Psoas muscle (tissue), 8 donors: ENCODE results near the gene LONP2. TPM values are rescaled to one million over a fixed set of nuclear protein-coding genes. Genes with fewer than 3 reads are reported as not detected.

Experiments used
- ATAC-seq, 4 donors: fragments of 200-7000 bp; cut with Tn5 transposase; one replicate each; pipeline ENCODE4 v1.9.1; 2020; ENCODE audit warnings: moderate library complexity in 3 of 4, mild to moderate bottlenecking in 2 of 4
- DNase-seq, 2 donors: peaks; one replicate each; pipeline ENCODE4 v3.0.0-alpha.2; 2020
- H3K27ac ChIP-seq: fragments of 200-600 bp; one replicate; pipeline ENCODE4 v1.8.0; 2022
- H3K27me3 ChIP-seq, 3 donors: fragments of 200-600 bp in 1 of 3; one replicate each; pipeline versions ENCODE4 v1.6.1 to v1.8.0; 2013 to 2022; ENCODE audit warnings: low read length in 2 of 3, mild to moderate bottlenecking in 2 of 3, moderate library complexity in 1 of 3; ENCODE audit not compliant: insufficient read depth in 3 of 3
- H3K36me3 ChIP-seq, 2 donors: fragments of 200-600 bp in 1 of 2; one replicate each; pipeline versions ENCODE4 v1.6.1 to v1.8.0; 2013 to 2022; ENCODE audit warnings: low read depth in 1 of 2, mild to moderate bottlenecking in 1 of 2, moderate library complexity in 1 of 2; ENCODE audit not compliant: insufficient read depth in 1 of 2
- H3K4me1 ChIP-seq: fragments of 200-600 bp; one replicate; pipeline ENCODE4 v1.8.0; 2022
- H3K4me3 ChIP-seq: fragments of 200-600 bp; one replicate; pipeline ENCODE4 v1.8.0; 2022; ENCODE audit warnings: mild to moderate bottlenecking
- H3K9me3 ChIP-seq: fragments of 200-600 bp; one replicate; pipeline ENCODE4 v1.8.0; 2022
- WGBS, 3 donors: extraction: QIAGEN DNeasy Blood & Tissue Kit; methylation state at CpG; one replicate each; pipeline versions ENCODE4 v1.1.6 to v1.1.7; 2013; 5-methylcytosine and 5-hydroxymethylcytosine counted together
- intact Hi-C, 2 donors: fragments of 100-400 bp; cut with DNase I; formaldehyde crosslinking; loops; one replicate each; pipeline versions ENCODE4 v1.11.0 to v1.14.2; 2022
- polyA plus RNA-seq, 3 donors: library from polyadenylated mRNA; stranded (reverse); fragments of 200-250 nt; gene quantifications; one replicate each; pipeline ENCODE4 v1.2.3, GENCODE V29; 2013
- total RNA-seq, 4 donors: library from RNA; stranded (reverse); fragmentation: NEBNext Ultra II Directional in 2 of 4; extraction: Animal tissue kit (Norgen Biotek cat#: 25700) in 2 of 4; gene quantifications; one replicate each; pipeline versions ENCODE4 v1.2.1 to v1.2.4, GENCODE V29; 2021 to 2023
- TF ChIP-seq, protein P1 (sequence below): fragments of 200-600 bp; IDR thresholded peaks from one replicate; pipeline ENCODE4 v1.8.0; 2022; ENCODE audit warnings: antibody characterized with exemption
- donor health status: healthy with polysubstance abuse.
- donor health status: DM: no; HTN: no; CAD: no; lungs with moderate emphysema.
- donor health status: Bipolar disorder and iron deficiency.
- donor health status: healthy.
- donor health status: DM: yes; HTN: yes; CAD: no.
- donor health status: DM: no; HTN: no; CAD: no.
- donor health status: DM: no; HTN: no; CAD: no.
- donor health status: DM: yes; HTN: yes; CAD: no.

The LONP2 gene
- total and polyA plus RNA-seq, 7 donors: 15.2 to 68.0 (median 46.5) TPM

- H3K4me1 ChIP-seq: peaks cover 18% of the 10 kb centered on the region
- DNase-seq (no peak), ATAC-seq (peak; percentile 61 to 73 (median 68))
- H3K27ac ChIP-seq: peak overlapping the region; percentile 31
- H3K27me3 ChIP-seq: no peaks in the 10 kb centered on the region
- no peaks in the 10 kb centered on the region for H3K9me3 ChIP-seq
- WGBS, 3 donors: 15 to 26% (median 24%) methylated on average over 3 of the region's 3 CpGs
- intact Hi-C loops: no loop called here
- TF ChIP-seq, protein P1, sequence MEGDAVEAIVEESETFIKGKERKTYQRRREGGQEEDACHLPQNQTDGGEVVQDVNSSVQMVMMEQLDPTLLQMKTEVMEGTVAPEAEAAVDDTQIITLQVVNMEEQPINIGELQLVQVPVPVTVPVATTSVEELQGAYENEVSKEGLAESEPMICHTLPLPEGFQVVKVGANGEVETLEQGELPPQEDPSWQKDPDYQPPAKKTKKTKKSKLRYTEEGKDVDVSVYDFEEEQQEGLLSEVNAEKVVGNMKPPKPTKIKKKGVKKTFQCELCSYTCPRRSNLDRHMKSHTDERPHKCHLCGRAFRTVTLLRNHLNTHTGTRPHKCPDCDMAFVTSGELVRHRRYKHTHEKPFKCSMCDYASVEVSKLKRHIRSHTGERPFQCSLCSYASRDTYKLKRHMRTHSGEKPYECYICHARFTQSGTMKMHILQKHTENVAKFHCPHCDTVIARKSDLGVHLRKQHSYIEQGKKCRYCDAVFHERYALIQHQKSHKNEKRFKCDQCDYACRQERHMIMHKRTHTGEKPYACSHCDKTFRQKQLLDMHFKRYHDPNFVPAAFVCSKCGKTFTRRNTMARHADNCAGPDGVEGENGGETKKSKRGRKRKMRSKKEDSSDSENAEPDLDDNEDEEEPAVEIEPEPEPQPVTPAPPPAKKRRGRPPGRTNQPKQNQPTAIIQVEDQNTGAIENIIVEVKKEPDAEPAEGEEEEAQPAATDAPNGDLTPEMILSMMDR: no peak
- peaks cover 6 to 20% of the 10 kb centered on the region in 2 donors for H3K36me3 ChIP-seq
- no peak overlapping the region for H3K4me3 ChIP-seq
Measured at GRCh38 chr16:48330841-48331192, 86.7 kb downstream of the LONP2 start.

- Histone ChIP-seq H3K9me3 (no peaks in the 10 kb centered on the region), H3K27me3 (no peaks in the 10 kb centered on the region), H3K36me3 (peaks cover 11 to 30% of the 10 kb centered on the region in 2 donors), H3K4me3 (no peak overlapping the region), H3K4me1 (peaks cover 18% of the 10 kb centered on the region), H3K27ac (no peak overlapping the region)
- intact Hi-C loops: no loop called here
- ATAC-seq (no peak), DNase-seq (no peak)
- TF ChIP-seq, protein P1: no peak
- 93 to 97% (median 96%) methylated on average over 5 of the region's 5 CpGs for WGBS, 3 donors
Measured at GRCh38 chr16:48332978-48333377, 88.9 kb downstream of the LONP2 start.

DNA sequence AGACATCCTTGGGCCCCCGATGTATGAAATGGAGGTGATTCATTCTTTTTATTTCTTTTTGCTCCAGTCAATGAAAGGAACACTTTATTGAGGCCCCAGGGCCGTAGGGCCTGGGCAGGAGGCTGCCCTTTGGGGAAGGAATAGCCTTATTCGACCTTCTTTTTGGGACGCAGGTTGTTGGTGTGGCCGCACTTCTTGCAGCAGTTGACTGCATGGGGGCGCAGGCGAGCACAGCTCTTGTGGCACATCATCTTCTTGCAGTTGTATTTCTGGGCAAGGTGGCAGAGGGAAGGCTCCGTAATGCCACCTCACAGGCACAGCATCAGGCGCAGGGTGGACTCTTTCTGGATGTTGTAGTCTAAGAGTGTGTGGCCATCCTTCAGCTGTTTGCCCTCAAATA, 90.2 kb downstream of the LONP2 start:
- intact Hi-C loops: no loop called here
- DNase-seq (no peak), ATAC-seq (no peak)
- Histone ChIP-seq H3K36me3 (peaks cover 11 to 33% of the 10 kb centered on the region in 2 donors), H3K9me3 (no peaks in the 10 kb centered on the region), H3K27ac (no peak overlapping the region), H3K4me3 (no peak overlapping the region), H3K4me1 (peaks cover 11% of the 10 kb centered on the region), H3K27me3 (no peaks in the 10 kb centered on the region)
- TF ChIP-seq, protein P1: no peak
- 92 to 95% (median 94%) methylated on average over 9 of the region's 9 CpGs for WGBS, 3 donors

- DNase-seq (no peak), ATAC-seq (no peak)
- TF ChIP-seq, protein P1: no peak
- 89 to 95% (median 95%) methylated on average over 3 of the region's 3 CpGs for WGBS, 3 donors
- Histone ChIP-seq H3K27me3 (no peaks in the 10 kb centered on the region), H3K9me3 (no peaks in the 10 kb centered on the region), H3K27ac (no peak overlapping the region), H3K4me1 (peaks cover 4% of the 10 kb centered on the region), H3K36me3 (peaks cover 11 to 39% of the 10 kb centered on the region in 2 donors), H3K4me3 (no peak overlapping the region)
- intact Hi-C loops: no loop called here
Measured at GRCh38 chr16:48335961-48336360, 91.9 kb downstream of the LONP2 start.

DNA sequence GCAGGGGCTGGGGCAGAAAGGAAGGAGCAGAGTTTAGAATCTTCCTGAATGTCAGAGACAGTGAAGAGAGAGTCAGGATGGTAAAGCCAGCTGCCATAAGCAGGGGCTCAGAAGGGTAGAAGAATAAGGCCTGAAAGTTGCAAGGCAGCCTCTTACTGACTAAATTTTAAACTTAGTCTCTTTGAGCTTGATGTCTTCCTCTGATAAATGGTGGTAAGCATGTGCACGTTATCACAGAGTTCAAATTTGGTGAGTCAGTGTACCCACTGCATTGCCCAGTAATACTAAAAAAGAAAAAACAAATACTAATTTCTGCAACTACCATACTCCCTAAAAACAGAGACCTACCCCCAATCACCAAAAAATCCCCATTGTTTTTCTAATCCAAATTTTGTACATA, 96.0 kb downstream of the LONP2 start:
- no peaks in the 10 kb centered on the region for H3K9me3 ChIP-seq
- intact Hi-C loops: loop anchor here in 1 of 2 donors (10.0 kb wide), 1 partner anchor 1515 kb away; the partner anchor contains the start of gene ZNF423
- no peaks in the 10 kb centered on the region for H3K27me3 ChIP-seq
- H3K36me3 ChIP-seq: peaks cover 7 to 41% of the 10 kb centered on the region in 2 donors
- H3K4me1 ChIP-seq: no peaks in the 10 kb centered on the region
- H3K4me3 ChIP-seq: no peak overlapping the region
- H3K27ac ChIP-seq: no peak overlapping the region
- ATAC-seq (no peak), DNase-seq (no peak)
- TF ChIP-seq, protein P1: no peak
- WGBS, 3 donors: 92 to 96% (median 93%) methylated on average over 1 of the region's 1 CpG
